M059J (cell line): ENCODE data around the gene KRT80. TPM values are rescaled to one million over a fixed set of nuclear protein-coding genes. Genes with fewer than 3 reads are reported as not detected.

Experiments
- DNase-seq: peaks from one replicate; pipeline ENCODE4 v3.0.0-alpha.2; 2012; ENCODE audit warnings: low read depth
- total RNA-seq: library from RNA; depleted of rRNA; stranded (reverse); fragments of >200 nt; shearing (Covaris generic); gene quantifications from 2 replicates; pipeline ENCODE4 v1.2.3, GENCODE V29; 2014

KRT80 gene
- total RNA-seq, 1 experiment from 2014 or later: 52.7 TPM

DNA sequence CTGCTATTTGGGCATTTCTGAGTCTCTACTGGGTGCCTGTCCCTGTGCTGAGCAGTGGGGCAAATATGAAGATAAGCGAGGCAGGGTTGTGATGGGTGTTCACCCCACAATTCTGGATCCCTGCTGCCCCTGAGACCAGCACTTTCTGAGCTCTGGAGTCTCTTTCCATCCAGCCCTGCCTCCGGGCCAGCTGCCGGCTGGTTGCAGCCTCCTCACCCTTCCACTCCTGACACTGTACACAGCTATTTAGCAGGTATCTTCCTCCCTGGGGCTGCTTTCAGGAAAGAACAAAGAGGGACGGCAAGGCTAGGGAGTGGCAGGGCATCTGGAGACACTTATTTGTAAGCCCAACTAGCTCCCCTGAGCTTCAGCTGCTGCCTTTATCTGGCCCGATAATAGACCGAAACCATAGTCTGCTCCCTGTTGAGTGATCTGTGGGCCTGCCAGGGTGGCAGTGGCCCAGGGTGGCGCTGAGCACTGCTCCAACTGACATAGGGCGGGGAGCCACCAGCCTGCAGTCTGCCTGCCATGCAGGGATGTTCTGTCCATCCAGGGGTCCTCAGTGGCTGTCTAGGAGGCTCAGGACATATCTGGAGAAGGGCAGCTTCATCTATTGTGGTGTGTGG is 7.6 kb upstream of the KRT80 start:
- no peak for DNase-seq

DNA sequence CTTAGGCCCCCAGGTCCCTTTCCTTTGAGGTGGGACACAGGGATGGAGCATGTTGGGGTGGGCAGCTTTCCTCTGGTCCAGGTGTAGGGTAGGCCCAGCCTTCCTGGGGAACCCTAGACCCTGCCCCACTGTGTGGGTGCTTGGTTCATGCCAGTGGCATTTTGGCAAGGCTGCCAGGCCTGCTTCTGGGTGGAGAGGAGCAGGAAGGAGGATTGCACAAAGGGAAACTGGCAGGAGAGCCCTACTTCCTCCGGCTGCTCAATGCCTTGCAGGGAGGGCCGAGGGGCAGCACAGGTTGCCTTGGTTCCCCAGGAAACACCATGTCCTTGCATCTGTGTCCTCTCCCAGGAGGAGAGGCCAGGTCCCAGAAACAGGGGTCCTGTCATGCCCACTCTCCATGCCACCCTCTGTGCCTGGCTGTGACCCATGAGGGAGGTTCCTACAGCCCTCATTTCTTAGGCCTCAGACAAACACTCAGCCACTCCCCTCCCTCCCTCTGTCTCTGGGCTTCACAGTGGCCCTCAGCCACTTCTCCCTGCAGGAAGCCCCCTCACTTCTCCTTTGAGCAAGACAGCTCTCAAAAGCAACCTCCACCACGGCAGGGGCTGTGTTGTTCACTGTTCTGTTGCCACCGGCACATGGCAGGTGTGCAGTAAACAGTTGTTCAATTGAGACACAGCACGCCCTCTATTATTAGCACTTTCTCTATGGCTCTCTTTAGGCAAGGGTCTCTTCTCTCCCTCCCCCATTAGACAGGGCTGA is 6.8 kb upstream of the KRT80 start:
- no peak for DNase-seq

DNA sequence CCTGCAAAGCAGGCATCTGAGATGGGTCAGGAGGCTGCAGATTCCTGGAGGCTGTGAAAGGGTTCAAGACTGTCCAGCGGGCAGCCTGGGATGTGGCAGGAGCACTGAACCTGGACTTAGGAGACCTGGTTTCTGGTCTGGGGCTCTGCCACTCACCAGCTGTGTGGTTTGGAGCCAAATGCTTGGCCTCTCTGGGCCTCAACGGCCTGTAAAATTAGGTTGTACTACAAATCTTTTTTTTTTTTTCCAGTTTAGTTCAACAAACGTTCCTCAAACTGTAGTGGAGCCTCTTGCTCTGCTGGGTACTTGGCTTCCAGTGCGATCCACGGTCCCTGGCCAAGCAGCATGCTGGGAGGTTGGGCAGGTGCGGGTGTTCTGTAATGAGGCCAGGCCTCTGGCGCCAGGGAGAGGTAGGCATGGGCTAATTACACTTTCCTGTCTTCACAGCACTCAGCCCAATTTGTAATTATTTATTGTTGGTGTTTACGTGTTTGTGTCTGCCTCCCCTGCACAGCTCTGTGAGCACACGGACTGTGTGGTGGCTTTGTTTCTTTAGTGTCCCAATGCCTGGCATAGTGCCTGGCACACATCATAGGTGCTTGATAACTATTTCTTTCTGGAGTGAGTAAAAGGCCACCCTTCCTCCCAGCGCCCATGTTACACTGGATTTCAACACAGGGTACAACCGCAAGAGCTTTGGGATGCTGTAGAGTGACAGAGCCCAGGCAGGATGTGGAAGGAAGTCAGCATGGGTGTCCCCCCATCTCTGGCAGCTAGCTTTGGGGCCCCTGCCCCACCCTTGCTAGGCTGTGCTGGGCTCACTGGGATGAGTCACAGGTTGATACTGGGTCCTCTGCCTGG is 5.8 kb upstream of the KRT80 start:
- DNase-seq: peak; percentile 65

DNA sequence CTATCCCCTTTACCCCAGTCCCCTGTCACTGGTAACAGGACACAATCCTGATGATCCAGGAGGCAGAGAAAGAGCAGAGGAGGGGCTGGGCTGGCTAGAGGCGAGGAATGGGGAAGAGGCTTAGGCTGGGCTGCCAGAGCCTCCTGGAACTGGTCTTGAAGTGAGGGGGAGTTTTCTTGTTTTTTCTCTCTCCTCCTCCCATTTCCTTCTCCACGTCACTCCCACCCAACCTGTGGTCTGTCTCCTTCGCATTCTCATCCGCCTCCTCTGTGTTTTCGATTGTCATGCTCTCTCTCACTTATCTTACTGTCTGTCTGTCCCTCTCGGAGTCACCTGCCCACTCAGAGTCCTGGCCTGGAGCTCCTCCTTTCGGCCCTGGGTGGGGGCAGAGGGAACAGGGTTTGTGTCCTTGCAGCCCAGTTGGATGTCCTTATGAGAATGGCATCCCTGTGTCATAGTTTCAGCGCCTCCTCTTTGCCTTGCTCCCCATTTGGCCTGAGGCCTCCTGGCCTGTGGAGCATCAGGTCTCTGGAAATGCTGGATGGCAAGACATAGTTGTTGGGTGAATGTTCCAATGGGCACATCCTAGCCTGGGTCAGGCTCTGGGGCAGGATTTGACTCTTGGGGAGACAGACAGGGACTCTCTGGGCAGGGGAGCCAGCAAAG is 3.4 kb upstream of the KRT80 start:
- peak; percentile 66 for DNase-seq

DNA sequence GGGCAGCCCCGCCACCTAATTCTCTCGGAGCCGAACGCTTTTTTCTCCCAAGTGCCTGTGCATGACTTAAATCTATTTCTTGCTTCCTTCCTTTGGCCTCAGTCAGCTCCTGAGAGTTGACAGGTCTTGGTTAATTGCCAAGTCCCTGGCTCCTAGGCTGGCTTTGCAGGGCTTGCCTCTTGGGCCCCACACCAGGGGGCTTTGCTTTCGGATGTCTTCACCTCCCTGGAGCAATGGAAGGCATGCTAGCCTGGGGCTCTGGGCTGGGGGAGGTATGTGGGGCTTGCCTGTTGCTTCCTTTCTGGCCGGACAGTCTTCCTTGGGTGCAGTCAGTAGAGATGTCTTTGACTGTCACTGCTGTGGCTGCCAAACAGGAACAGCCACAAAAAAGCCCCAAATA is 2.2 kb upstream of the KRT80 start:
- DNase-seq: peak; percentile 72

DNA sequence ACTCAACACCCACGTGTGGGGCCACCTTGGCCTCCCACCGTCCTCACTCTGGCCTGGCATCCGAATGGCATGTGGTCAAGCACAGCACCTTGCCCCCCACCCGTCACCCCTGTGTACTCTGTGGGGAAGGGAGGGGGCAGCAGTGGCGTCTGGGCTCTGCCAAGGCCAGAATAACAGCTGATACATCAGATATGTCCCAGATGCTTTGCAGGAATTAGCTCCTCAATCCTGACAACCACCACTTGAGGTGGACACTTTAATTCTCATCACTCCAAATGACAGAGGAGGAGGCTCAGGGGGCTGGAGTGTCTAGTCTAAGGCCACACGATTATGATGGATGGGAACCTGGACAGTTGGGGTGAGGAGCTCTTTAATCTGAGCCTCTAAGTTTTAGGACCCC is 1.7 kb upstream of the KRT80 start:
- no peak for DNase-seq

DNA sequence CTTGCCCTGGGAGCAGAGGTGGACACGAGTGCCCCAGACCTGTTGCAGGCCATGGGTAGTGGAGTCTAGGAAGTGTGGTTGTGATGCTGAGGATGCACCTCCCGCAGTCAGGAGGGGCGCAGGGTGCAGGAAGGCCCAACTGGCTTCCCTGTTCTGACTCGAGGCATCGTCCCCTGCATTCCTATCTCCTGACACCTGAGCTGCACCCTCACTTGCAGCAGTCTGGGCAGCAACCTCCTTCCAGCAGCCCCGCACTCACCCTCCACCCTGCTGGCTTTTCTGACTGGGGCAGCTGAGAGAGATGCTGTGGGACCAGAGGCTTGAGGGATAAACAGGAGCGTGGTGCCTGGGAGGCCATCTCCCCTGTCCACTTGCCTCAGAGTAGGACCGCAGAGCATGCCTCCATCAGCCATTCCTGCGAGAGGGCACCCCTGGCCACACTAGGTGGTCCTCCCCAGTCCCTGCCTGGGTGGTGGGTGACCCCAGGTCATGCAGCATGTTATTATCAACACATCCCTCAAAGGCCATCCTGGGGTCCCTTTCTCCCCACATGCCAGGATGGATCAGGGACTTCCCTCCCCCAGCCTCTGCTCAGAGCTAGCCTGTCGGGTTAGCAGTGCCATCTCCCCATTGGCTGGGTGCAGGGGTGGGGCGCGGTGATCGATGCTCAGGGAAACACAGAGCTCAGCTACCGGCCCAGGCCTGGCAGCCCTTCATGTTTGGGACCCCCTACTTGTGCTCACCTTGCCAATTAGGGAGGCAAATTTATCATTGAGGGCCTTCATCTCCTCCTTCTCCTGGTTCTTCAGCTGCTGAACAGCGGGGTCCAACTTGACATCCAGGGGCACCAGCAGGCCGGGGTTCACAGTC is 719 bp downstream of the KRT80 start:
- DNase-seq: peak; percentile 75

DNA sequence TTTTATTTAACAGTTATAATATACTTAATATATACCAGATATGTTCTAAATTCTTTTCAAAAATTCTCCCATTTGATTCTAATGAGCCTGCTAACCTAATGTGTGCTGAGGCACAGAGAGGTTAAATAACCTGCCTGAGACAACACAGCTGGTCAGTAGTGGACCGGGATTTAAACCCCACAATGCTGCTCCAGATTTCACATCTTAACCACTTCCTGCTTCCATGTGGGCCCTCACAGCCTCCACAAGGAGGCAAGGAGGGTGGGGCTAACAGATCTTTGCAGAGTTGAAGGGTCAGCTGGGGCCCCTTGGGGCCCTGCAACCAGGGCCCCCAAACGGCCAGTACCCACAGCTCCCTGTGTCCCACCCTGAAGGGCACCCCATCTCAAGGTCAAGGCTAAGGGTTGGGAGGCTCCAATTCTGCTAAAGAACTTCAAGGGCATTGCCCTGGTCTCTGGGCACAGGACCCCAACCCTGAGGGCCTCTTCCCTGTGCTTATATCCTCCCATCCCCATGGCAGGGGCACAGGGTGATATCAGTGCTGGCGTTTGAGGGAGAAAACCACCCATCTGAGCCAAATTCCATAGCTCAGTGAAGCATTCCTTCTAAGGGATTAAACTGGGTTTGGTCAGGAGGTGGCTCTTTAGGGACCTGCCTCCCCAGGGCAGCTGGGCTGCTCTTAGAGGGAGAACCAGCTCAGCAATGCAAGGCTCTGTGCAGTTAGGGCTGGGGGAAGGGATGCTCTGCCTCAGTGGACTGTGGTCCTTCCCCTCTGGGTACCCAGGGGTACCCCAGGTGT is 2.2 kb downstream of the KRT80 start:
- DNase-seq: peak; percentile 81

DNA sequence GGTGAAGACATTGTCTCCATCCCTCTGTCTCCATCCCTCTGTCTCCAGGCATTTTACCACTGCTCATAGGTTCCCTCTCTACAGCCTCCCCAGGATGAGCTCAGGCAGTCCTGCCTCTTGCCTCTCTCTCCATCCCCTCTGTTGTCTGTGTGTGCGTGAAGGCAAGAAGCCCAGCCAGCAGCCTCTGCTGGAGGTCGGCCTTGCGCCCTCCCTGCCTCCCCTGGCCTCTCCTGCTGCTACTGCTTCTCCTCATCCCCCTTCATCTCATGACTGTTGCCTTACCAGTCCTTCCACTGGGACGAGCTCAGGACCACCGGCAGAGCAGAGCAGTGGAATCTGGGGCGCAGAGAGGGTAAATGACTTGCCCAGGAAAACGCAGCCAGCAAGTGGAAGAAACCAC is 3.2 kb downstream of the KRT80 start:
- no peak for DNase-seq

DNA sequence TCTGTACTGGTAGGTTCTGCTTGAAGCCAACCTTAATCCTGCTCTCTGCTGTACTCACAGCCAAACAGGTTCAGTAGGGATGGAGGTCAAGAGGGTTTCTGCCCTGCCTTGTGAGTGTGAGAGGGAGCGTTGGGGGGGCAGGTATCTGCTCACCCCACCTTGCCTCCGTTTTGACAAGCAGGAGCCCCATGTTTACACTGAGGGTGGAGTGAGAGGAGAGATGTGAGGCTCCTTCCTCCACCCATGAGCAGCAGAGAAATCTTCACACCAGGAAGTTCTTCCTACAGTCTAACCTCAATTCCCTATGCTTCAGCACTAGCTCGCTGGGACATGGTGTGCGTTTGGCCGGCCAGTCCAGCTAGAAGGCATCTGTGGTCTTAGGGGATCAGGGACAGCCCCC is 4.2 kb downstream of the KRT80 start:
- DNase-seq: no peak

DNA sequence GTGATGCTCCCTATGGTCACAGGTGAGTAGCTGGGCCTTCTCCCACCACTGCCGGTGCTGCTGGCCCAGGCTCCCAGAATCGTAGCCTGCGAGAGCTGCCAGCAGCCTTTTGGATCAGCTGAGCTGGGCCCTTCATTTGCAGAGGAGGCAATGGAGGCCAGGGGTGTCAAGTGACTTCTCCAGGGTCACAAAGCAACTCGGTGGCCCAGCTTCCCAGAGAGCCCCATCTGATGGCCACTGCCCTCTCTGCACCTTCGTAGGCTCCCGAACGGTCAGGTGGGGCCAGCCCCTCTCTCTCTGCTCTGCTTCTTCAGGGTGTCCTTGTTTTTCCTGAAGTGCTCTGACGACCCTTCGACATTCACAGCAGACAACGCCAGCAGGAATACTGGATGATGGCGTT is 4.6 kb downstream of the KRT80 start:
- no peak for DNase-seq

DNA sequence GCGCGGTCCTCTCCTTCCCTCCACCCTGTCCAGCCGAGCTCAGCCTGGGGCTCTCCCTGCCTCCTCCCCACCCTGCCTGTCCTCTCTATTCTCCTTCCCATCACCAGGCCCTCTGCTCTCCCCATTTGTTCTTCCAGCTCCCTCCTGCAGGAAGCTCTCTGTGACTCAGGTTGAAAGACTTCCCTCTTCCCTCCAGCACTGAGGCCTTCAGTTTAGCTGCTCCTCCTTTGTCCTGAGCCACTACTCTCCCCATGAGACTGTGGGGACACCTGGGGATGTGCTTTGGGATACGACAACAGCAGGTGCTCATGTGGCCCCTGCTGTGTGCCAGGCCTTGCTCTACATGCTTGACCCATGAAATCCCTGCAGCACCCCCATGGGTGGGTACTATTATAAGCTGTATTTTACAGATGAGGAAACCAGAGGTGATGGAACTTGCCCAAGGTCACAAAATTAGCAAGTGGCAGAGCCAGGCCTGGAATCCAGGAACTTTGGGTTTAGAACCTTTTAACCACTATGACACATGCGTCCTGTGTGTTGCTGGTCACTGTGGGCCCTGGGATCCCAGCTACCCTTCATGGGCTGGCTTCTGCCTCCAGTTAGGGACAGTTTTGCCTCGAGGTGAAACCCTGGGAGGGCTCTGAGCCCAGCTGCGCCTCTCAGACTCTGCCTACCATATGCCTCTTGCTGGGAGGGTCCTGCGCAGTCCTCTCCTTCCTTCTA is 5.5 kb downstream of the KRT80 start:
- peak; percentile 97 for DNase-seq

DNA sequence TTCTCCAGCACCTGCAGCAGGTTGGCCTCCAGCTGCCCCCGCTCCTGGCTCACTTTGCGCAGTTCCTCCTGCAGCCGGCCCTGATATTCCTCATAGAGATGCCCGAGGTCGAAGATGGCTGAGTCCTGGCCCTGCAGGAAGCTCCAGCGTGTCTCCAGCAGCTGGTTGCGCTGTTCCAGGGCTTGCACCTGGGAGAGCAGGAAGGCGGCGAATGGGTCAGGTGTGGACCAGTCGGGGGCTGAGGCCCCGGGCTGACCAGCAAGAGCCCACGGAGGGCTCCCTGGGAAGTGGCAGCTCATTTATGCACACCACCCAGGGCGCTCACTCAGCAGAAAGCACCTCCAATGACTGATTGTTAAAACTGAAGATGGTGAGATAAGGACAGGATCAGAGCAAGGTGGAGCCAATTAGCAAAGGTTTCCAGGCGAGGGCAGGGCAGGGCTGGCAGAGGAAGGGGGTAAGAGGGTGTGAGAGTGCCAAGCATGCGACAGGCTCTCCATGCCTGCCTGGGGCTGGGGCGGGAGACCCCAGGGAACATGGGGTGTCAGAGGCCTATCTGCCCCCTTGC is 6.3 kb downstream of the KRT80 start:
- DNase-seq: no peak

DNA sequence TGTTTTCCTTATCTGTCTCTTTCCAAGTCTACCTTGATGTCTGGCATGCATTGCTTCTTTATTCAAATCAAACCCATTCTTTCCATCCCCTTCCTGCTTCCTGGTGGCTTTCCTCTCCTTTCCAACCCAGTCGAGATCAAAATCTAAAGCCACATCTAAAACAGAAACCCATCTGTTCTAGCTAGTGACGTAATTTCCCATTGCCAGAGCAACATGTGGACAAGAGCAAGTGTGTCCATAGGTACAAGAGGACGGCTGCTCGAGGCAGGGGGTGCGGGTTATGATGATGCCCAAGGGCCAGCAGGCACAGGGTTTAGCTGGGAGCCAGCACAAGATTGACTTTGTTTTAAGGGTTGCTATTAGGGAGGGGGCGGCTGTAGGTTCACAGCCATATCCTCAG is 7.0 kb downstream of the KRT80 start:
- no peak for DNase-seq

DNA sequence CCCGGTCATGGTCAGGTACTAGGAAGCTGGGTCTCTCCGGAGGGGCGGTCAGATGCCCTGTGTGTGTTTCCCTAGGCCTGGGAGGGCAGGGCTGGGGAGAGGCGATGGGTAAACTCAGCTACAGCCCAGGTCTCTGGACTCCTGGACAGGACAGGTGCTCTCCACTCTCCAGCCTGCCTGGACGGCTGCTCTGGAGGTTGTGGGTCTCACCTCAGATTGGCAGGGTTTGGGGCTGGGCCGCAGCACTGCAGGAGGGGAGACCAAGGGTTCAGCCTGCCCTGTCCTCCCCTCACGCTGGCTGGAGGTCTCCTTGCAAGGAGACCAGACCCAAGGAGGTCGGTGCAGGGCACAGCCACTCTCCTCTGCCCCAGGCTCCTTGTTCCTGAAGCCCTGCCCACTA is 7.8 kb downstream of the KRT80 start:
- no peak for DNase-seq

DNA sequence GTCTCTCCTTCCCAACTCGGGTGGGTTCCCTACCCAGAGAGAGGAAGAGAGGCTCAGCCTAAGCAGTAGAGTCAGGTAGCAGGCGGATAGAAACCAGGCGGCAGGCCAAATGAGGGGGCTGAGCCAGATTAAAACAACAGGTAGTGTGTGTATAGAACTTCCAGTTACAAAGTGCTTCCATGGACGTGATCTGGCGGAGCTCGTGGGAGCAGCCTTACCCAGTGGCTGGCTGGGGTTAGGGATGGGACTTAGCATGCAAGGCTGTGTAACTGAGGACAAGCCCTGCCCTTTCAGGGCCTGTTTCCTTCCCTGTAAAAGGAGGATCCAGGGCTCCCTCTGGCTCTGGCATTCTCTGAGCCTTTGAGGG is 8.3 kb downstream of the KRT80 start:
- no peak for DNase-seq

DNA sequence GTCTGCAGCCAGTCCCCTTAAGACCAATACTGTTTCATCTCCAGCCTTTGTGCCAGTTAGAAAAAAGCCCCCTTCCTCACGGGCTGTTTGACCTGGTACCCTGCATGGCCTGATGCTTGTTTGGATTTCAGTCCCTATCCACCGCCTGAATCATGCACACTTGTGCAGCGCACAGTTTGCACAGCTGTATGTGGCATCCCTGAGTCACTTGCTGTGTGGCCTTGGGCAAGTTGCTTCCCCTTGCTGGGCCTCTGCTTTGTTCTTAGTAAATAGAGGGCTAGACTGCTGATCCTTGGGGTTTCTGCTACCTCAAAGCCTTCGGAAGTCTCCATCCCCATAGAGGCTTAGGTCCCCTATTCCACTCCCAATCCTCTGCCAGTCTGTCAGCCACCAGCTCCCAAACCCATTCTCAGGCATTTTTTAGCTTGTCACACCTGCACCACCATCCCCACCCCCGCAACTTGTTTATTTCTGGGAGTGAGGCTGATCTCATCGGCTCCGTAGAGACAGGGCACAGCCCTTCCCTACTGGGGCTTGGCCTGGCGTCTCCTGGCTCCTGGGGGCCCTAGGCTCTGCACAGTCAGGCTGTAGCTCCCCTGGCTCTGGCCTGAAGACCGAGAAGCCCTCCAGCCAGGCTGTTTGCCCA is 8.8 kb downstream of the KRT80 start:
- DNase-seq: no peak

DNA sequence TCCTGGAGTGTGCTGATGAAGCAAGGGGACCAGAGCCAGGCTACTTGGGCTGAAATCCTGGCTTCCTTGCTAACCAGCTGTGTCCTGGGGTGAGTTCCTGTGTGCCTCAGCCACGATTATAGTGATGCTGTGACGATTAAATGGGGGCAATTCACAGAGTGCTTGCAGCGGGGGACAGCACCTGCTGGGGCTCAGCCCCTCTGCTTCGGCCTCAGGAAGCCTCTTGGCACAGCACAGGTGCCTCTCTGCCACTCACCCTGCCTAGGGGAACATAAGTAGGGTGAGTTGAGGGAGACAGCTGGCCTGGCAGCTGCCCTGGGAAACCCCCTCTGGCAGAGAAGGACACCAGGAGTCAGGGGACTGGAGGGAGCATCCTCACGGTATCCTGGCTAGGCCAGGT is 9.4 kb downstream of the KRT80 start:
- no peak for DNase-seq

DNA sequence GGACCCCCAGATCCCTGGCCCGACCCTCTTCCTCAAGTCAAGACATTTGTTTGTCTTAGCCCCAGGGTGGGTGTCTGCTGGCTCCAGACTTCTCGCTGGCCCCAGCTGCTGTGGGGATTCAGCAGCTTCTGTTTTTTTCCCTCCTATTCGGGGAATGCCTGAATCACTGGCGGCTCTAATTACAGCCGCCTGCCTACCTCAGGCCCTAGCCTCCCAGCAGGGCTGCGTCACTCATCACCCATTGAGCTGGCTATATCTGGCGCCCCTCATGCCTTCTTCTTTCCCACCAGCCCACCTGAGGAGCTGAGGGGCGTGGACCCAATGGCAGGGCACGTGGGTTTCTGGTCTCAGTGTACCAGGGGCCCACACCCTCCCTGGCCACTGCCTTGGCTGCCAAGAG is 10.1 kb downstream of the KRT80 start:
- peak; percentile 86 for DNase-seq
